Activated CD4-positive, alpha-beta T cell treated with anti-CD3 and anti-CD28 coated beads, Interleukin-2, amount 50 U/mL, for 24 hours (primary cell): Measurements from ENCODE around the gene MYOZ2.

Experiments
- DNase-seq, 2 donors: peaks; one replicate each; pipeline ENCODE4 v3.0.0-alpha.2; 2020; ENCODE audit warnings: low read depth in 1 of 2, low spot score in 1 of 2

MYOZ2 gene

DNA sequence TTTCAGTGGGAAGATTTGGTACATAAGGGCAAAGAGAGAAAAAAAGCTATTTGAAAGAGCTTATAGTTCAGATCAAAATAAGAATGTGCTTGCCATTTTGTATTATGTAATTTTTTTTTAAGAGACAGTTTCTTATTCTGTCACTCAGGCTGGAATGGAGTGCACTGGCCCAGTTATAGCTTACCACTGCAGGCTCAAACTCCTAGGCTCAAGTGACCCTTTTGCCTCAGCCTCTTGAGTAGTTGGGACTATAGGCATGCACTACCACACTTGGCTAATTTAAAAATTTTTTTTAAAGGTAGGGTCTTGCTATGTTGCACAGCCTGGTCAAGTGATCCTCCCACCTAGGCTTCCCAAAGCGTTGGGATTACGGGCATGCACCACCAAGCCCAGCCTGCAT lies 54.7 kb downstream of the MYOZ2 start:
- no peak for DNase-seq

DNA sequence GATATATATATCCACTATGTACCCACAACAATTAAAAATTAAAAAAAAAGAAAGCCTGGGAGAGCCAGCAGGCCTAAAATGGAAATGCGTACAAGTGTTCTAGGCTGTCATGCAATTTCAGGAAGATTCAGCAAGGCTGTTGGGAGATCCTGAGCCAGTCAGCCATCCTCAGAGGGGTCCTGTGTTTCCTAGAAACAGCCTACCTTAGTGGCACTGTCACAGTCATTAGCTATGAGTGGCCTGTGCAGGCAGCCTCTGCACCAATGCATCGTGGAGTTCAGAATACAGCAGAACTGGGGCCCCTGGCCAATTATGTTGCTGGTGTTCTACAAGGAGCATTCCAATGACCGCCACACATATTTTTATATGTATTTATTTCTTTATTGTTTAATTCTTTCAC lies 55.9 kb downstream of the MYOZ2 start:
- DNase-seq = no peak

DNA sequence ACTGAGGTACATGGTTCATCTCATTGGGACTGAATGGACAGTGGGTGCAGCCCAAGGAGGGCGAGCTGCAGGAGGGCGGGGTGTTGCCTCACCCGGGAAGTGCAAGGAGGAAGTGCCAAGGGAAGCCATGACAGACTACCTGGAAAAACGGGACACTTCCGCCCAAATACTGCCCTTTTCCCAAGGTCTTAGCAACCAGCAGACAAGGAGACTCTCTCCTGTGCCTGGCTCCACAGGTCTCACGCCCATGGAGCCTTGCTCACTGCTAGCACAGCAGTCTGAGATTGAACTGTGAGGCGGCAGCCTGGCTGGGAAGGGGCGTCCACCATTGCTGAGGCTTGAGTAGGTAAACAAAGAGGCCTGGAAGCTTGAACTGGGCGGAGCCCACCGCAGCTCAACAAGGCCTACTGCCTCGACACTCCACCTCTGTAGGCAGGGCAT lies 62.2 kb downstream of the MYOZ2 start:
- DNase-seq = no peak

DNA sequence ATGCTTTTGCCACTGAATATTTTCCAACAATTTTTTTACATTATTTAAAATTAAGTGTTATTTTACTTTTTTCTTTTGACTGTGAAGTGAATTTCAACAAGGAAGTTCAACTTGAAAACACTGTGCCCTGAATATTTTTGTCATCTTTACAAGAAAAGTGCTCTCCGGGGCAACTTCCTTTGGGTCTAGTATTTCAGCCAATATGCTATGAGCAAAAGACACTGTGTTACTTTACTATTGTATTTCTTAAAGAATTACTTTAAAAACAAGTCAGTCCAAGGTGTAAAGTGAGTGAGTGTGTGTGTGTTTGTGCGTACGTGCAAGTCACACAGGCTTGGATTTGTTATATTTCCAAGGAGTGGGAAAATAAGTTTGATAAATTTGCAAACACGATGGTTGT lies 69.3 kb downstream of the MYOZ2 start:
- no peak for DNase-seq

DNA sequence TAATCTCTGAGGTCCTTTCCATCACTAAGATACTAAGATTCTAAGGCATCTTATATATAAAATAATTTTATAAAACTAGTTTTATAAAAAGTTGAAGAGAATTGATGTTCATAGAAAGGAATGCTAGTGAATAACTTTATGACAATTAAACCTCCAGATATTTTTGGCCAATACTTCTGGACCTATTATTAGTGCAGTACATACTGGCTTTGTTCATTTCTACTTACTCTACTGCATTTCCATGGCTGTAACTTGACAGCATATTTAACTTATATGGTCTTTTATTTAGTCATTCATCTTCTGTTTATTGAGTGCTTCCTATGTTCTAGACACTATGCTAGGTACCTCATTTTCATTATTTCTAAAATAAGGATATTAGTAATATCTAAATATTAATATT lies 70.1 kb downstream of the MYOZ2 start:
- no peak for DNase-seq

DNA sequence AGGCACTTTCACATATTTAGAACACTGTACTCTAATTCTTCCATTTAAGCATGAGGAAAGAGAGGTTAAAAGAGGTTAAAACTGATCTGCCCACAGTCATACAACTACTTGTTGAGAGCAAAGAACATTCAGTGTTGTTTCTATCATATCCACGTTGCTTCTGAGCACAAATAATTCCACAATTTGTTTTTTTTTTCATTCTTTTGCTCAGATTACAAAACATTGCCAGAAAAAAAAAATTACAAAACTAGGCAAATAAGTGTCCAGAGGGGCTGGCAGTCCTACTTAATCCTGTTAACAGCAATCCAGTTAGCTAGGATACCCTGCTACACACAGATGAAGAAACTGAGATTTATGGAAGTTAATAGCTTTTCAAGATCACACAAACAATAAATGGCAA lies 70.5 kb downstream of the MYOZ2 start:
- DNase-seq = no peak

DNA sequence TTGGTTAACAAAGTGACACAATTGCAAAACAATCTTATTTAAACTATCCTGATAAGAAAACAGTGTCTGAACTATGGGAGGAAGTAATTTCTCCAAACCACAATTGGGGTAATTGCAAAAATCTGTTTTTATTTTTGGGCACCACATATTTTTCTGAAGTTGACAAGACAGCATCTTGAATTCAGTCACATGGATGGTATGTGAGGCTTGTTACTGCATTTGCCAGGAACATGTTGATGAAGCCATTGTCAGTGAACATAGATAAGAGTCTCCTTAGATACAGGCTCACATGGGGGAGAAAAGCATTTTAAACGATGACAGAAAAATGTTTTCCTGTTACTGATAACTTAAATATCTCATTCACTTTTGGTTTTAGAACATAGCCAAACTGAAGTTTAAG lies 71.4 kb downstream of the MYOZ2 start:
- no peak for DNase-seq

DNA sequence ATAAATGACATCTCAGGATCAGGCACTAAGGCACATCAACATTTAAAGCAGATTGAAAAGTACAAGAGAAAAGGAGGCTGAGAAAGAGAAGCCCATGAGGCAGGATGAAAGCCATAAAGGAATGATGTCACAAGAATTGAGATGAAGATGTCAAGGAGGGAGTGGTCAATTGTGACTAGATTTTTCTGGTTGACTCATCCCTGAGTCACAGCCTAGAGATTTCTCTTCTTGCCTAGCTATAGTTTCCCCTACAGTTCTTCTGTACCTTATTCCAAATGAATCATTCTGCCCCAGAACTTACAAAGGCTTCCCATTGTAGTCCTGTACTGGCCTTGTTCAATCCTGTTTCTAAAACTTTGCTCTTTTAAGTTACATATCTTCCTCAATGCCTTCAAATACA lies 73.4 kb downstream of the MYOZ2 start:
- peak in 1 of 2 donors; percentile 75 for DNase-seq

DNA sequence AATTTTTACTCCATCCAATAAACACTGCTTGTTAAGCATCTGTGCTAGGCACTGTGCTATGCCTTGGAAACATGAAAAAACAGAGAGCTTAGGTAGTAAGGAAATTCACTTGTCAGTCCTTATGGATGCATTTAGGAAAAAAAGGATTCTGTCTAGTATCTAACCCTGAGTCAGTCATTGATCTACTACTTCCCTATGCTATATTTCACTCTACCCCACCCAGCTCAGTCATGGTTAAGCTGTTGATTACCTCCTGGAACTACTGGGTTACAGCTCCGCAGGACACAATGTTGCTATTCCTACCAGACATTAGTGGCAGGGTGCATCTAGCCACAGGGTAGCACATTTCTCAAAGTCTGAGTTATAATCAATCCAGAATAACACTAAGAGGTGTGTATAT lies 74.0 kb downstream of the MYOZ2 start:
- DNase-seq = no peak

DNA sequence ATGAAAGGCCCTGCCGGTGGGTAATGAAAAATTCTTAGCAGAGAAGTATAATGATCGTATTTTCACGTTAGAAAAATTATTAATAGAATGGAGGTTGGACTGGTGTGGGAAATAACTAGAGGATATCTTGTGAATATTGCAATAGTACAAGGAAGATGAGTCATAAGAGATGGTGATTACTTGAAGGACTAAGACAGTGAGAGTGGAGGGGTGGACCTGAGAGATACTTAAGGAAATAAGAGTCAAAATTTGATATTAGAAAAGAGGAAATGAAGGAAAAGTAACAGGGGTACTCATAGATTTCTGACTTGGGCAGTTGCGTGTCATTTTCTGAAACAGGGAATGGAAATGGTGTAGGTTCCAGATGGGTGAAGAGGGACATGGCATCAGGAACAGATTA lies 75.1 kb downstream of the MYOZ2 start:
- DNase-seq = no peak

DNA sequence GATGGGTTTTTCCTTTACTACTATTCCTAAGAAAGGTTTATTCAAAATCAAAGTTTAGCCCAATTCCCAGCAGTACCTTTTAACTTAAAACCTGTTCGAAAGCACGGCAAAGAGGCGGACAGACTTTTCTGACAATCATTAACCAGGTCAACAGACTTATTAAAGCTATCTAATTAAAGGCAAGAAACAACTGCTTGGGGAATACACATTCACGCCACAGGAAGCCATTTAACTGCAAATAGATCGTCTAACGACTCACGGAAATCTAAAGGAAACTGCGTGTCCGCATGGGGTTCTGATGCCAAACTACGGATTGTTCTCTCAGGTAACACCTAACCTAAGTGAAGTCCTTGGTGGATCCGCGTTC lies 76.2 kb downstream of the MYOZ2 start:
- DNase-seq = no peak

DNA sequence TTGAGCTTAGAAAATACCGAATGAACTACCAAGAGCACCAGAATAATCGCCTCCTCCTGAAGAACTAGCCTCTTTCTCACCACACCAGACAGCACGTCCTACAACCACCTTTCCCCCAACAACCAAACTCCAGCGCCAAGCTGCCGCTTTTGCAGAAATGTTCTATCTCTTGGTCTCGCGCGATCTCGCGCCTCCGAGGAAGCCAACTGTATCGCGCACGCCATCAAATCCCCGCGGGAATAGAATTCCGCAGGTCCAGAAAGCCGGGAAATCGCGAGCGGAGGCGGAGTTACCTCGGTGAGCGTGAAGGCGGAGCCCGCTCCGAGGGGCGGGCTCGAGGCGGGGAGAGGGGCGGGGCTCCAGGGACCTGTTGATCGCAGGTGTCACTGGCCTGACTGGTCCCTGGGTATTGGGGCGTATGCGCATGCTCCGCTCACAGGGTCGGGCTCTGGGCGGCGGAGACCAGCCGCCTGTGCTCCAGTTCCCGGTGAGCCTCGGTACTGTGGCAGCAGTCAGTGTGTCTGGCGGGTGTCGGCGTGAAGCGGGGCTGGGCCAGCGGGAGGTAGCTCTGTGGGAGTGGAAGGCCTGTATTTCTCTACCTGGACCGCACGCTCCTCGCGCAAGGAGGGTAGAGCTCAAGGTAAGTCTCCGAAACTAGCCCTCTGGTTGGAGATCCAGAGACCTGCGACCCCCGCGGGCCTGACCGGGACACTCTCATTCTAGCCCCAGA lies 76.8 kb downstream of the MYOZ2 start, which contains the start of gene USP53:
Gene USP53 (plus strand): TSS at position 480 of the 730 bp plus-strand sequence. CDS start 27,047 bp downstream, outside the sequence.
- peak; percentile 97 for DNase-seq

DNA sequence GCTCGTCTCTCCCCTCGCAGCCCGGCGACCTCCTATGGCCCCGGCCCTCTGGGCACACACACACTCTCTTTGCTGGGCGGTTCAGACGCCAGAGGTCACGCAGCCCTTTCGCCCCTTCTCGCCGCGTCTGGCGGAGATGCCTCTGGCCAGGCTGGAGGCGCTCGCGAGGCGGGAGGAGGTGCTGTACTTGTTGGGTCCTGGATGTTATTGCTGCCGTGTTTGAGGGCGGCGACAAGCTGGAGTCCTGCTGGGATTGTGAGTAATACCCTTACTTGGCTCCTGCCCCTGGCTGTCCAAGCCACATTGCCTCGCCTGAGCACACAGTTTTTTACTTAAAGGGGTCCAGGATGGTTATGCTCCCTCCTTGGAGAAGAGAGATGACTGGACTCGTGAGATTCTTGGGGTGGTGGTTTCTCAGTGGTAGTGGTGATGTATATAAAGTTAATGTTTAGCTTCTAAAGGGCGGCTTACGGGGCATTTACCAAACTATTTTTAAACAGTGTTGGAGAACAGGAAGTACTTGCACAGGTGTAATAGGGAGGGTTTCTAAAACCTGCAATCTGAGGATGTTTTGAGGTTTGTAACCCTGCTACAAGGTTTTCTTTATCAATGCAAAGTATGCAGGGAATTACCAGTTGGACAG lies 77.5 kb downstream of the MYOZ2 start:
- peak in 1 of 2 donors; percentile 42 for DNase-seq

DNA sequence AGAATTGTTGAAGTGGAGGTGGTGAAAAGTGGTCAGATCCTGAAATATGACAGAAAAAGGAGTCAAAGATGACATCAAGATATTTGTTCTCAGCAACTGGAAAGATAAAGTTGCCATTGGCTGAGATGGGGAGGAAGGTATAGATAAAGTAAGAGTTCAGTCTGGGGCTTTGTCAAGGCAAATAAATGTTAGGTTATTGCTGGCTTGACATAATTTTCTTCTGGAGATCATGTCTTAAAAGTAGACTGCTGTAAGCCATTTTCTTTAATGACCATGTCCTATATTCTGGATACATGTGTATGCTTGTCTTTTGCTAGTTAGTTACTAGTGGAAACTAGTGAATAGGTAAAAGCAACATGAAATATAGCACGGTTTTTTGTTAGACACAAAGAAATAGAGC lies 82.5 kb downstream of the MYOZ2 start:
- no peak for DNase-seq

DNA sequence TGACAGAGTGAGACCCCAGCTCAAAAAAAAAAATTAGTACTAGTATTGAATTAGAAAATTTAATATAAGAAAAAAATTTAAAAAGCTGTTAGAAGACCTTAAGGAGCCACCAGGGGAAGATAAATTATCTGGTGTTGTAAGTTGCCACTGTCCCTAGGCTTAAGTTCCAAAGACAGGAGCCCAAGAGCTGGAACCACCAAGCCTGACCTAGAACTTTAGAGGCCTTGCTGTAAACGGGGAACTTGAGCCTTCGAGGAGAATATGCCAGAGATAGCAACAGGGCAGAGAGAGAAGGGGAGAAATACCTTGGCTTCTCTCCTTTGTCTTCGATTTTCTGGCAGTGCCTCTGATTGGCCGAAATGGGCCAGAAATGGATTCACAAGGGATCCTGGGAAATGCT lies 85.8 kb downstream of the MYOZ2 start:
- DNase-seq = no peak

DNA sequence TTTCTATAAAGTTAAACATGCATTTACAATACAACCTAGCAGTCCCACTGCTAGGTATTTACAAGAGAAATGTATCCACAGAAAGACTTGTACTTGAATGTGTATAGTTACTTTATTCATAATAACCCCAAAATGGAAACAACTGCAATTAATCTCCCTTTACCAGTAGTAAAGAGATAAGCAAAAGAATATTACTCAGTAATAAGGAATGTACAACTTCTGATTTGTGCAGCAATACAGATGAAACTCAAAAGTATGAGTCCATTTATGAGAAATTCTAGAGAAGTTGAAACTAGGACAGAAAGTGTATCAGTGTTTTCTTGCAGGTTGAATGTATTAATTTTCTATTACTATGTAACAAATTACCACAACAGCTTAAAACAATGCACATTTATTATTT lies 92.1 kb downstream of the MYOZ2 start:
- no peak for DNase-seq

DNA sequence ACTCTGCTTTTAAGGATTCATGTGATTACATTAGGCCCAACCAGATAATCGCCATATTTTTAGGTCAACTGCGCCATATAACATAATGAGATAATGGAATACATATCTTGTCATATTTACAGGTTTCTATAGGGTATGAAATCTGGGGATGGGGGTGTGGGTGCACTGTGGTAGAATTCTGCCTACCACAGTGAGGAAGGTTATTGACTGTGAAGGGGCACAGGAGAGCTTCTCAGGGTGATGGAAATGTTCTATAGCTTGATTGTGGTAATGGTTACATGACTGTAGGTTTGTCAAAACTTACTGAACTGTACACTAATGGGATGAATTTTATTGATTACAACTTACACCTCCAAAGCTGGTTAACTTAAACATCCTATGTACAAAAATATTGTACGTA lies 92.8 kb downstream of the MYOZ2 start:
- no peak for DNase-seq

DNA sequence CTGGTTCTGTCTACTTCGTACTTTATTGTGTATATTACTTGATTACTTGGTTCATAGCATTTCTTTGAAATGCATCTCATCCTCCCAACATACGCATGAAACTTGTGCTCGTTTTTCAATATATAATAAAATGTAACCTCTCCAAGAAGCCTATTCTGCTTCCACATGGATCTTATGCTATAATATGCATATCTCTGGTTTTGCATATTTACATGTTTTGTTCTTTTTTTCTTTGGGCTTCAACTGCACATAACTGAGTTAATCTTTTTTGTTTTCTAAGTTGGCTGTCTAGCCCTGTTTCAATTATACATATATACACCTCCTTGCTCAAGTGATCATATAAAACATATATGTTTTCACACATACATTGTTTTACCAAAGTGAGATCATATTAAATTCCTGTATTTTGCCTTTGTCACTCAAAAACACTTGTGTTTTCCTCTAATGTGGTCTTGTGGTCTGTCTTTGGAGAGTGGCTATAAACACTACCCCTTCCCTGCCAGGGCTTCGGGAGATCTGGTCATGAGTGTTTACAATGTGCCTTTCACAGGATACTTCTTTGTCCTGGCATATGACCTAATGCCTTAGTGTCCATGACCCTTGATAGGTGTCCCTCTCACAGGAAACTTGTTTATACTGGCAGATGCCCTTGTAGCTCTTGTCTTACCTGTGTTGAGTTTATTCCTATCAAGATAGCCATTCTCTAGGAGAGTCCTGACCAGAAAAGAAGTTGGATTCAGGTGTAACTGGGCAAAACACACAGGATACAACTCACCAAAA lies 94.5 kb downstream of the MYOZ2 start:
- no peak for DNase-seq

DNA sequence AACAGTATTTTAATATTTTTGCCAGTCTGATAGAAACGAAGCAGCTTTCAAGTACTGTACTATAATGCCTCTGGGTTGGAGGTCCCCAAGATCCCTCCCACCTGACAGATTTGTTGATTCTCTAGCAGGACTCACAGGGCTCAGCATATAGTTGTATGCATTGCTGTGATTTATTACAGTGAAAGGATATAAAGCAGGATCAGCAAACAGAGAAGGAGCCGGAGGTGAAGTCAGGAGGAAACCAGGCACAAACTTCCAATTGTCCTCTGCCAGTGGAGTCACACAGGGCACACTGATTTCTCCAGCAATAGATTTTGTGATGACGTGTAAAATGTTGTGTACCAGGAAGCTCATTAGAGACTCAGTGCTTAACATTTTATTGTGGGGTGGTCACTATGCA lies 95.9 kb downstream of the MYOZ2 start:
- no peak for DNase-seq

DNA sequence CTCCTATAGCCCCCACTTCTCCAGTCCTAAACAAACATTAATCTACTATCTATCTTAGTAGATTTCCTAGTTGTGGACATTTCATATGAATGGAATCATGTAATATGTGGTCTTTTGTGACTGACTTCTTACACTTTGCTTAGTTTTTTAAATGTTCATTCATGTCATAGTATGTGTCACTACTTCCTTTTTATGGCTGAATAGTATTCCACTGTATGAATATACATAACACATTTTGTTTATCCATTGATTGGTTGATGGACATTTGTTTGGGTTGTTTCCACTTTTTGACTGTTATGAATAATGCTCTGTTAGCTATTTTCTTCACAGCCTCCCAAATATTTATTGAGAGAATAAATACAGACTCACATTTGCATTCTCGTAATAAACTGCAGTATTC lies 96.7 kb downstream of the MYOZ2 start:
- no peak for DNase-seq

DNA sequence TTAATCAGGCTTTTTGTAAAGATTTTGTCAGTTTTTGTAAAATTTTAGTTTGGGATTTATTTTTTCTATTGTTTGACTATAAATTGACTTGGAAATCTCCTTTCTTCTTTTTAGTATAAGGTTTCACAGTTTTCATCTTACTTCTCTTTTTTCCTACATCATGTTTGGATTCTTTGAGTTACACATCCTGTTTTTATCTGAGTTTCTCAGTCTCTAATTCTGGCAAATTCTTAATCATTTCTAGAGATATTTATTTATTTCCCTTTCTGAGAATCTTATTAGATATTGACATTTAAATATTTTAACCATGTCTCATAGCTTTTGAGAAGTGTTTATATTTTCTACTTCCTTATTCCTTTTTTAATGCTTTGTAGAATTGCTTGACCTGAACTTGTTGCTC lies 97.6 kb downstream of the MYOZ2 start:
- DNase-seq = no peak

DNA sequence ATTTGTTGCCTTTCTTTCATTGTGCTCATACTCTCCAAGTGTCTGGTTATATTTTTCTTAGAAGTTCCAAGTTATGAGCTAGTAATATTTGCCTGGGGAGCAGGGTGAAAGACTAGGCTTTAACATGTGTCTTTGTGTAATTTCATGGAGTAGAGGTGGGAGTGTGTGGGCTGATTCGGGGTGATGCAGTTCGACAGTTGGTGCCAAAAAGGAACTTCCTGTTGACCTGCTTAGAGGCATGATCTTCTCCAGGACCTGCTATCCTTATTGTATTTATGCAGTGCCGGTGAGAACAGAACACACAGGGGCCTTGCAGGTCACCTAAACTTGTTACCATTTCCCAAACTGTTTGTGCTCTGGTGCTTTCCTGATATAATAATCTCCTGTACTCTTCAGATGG lies 98.1 kb downstream of the MYOZ2 start:
- no peak for DNase-seq
